Adrenal gland (tissue), 5 donors: ENCODE results near the gene TLR5.

Source experiments
- CTCF ChIP-seq, 6 experiments: fragments of 450-650 bp in 4 of 6; fragments of 200-600 bp in 2 of 6; sonication (generic) in 1 of 6; IDR thresholded peaks; 1 replicate in 5 of 6; 2 replicates in 1 of 6; pipeline versions ENCODE4 v1.5.1 to v1.8.0; 2016 to 2021; ENCODE audit warnings: antibody characterized with exemption in 6 of 6, mild to moderate bottlenecking in 2 of 6, moderate library complexity in 1 of 6
- POLR2A ChIP-seq, 2 donors: fragments of 450-650 bp; IDR thresholded peaks; one replicate each; pipeline ENCODE4 v1.6.1; 2017; ENCODE audit warnings: antibody characterized with exemption in 2 of 2, mild to moderate bottlenecking in 2 of 2, moderate library complexity in 1 of 2
- donor health status: DM: no; HTN: no; CAD: no.

- TF ChIP-seq CTCF (IDR thresholded peaks at IDR 0.05) = no peak
- no peak for TF ChIP-seq POLR2A (IDR thresholded peaks at IDR 0.05)
Measured at GRCh38 chr1:223084464-223084866, 58.6 kb downstream of the TLR5 start.
